K562 (cell line): ENCODE data around the gene REX1BD. TPM values are rescaled to one million over a fixed set of nuclear protein-coding genes. Genes with fewer than 3 reads are reported as not detected.

Source experiments
- ATAC-seq: fragments of 200-7000 bp; cut with Tn5 transposase; 3 replicates; pipeline ENCODE4 v1.9.1; 2020; ENCODE audit warnings: moderate library complexity
- BruUV-seq: library from RNA; stranded (reverse); fragments of 400-500 nt; replicated peaks from 2 replicates; lab custom pipeline; 2021; lab: Mats Ljungman, UMichigan
- CTCF ChIA-PET: fragments of 300-600 bp; formaldehyde crosslinking; extraction: SDS; loops from one replicate; lab custom pipeline; 2021; ENCODE audit warnings: low intra/inter-chr PET ratio; lab: Yijun Ruan, JAX
- POLR2A ChIA-PET: fragments of 300-600, 350-650 bp; sonication (Branson Sonifier 250); formaldehyde crosslinking; extraction: SDS; loops from one replicate; lab custom pipeline; 2021; ENCODE audit warnings: antibody characterized with exemption, inconsistent platforms; lab: Yijun Ruan, JAX
- DNase-seq, 4 experiments: peaks; one replicate each; pipeline versions ENCODE4 v3.0.0 to v3.0.0-alpha.2; 2011 to 2018; ENCODE audit warnings: low spot score in 3 of 4, mixed read lengths in 3 of 4; ENCODE audit errors: extremely low read depth in 1 of 4
- FAIRE-seq: peaks from 2 replicates; lab custom pipeline; 2011; peaks lifted over from hg19 to GRCh38; lab: Jason Lieb, UNC
- H2AFZ ChIP-seq: 2 replicates; pipeline ENCODE4 v1.6.0; 2011; ENCODE audit warnings: low read depth, low read length, control low read depth, inconsistent platforms
- H3K27ac ChIP-seq: fragments of 200-600 bp; 3 replicates; pipeline ENCODE4 v1.8.0; 2011; ENCODE audit warnings: low read depth, mild to moderate bottlenecking, control low read depth, inconsistent platforms, low read length, moderate library complexity, mixed read lengths; ENCODE audit errors: extremely low read depth
- H3K27me3 ChIP-seq, 2 experiments: fragments of 300-600 bp in 1 of 2; 2 replicates in 1 of 2; 3 replicates in 1 of 2; pipeline versions ENCODE4 v1.6.0 to v1.8.0; 2011; ENCODE audit warnings: inconsistent platforms in 2 of 2, low read length in 2 of 2, mild to moderate bottlenecking in 1 of 2, mixed read lengths in 1 of 2, moderate library complexity in 1 of 2; ENCODE audit not compliant: control insufficient read depth in 2 of 2, insufficient read depth in 2 of 2
- H3K36me3 ChIP-seq: fragments of 300-600 bp; 3 replicates; pipeline ENCODE4 v1.8.0; 2011; ENCODE audit warnings: mild to moderate bottlenecking, low read length, inconsistent platforms; ENCODE audit not compliant: control insufficient read depth, insufficient read depth
- H3K4me1 ChIP-seq, 2 experiments: fragments of 200-600 bp in 1 of 2; replicated peaks in 1 of 2; 2 replicates in 1 of 2; 3 replicates in 1 of 2; pipeline versions ENCODE4 v1.5.1 to v1.8.0; 2011; ENCODE audit warnings: inconsistent platforms in 2 of 2, low read length in 2 of 2, mild to moderate bottlenecking in 1 of 2, mixed read lengths in 1 of 2, moderate library complexity in 1 of 2; ENCODE audit not compliant: control insufficient read depth in 2 of 2, insufficient read depth in 2 of 2
- H3K4me2 ChIP-seq: 2 replicates; pipeline ENCODE4 v1.6.1; 2011; ENCODE audit warnings: low read length, control low read depth, inconsistent platforms, mixed read lengths; ENCODE audit not compliant: insufficient read depth
- H3K4me3 ChIP-seq: fragments of 200-600 bp; sonication (generic), shearing (Covaris generic); 2 replicates; pipeline ENCODE4 v1.5.1; 2016; ENCODE audit warnings: control low read depth, inconsistent platforms
- H3K79me2 ChIP-seq: fragments of 200-600 bp; 3 replicates; pipeline ENCODE4 v1.8.0; 2011; ENCODE audit warnings: low read length, inconsistent platforms; ENCODE audit not compliant: control insufficient read depth, insufficient read depth
- H3K9ac ChIP-seq, 2 experiments: 2 replicates each; pipeline versions ENCODE4 v1.6.0 to v1.6.1; 2011; ENCODE audit warnings: low read depth in 2 of 2, low read length in 2 of 2, control low read depth in 1 of 2, inconsistent platforms in 1 of 2, mild to moderate bottlenecking in 1 of 2, mixed read lengths in 1 of 2; ENCODE audit not compliant: insufficient read depth in 1 of 2
- H3K9me1 ChIP-seq: one replicate; pipeline ENCODE4 v1.6.0; 2011; ENCODE audit warnings: inconsistent platforms, mild to moderate bottlenecking, low read length, moderate library complexity; ENCODE audit not compliant: control insufficient read depth, insufficient read depth
- H3K9me3 ChIP-seq: replicated peaks from 2 replicates; pipeline ENCODE4 v1.5.1; 2011; ENCODE audit warnings: low read depth, low read length, inconsistent platforms; ENCODE audit not compliant: control insufficient read depth, insufficient read depth
- H4K20me1 ChIP-seq: replicated peaks from 2 replicates; pipeline ENCODE4 v1.6.1; 2011; ENCODE audit warnings: low read length, inconsistent platforms, mixed read lengths; ENCODE audit not compliant: control insufficient read depth, insufficient read depth
- BRF1 ChIP-seq: IDR thresholded peaks from 3 replicates; pipeline ENCODE4 v1.6.1; 2011; ENCODE audit warnings: borderline replicate concordance, mild to moderate bottlenecking; ENCODE audit not compliant: insufficient read length; ENCODE audit errors: extremely low read depth
- COPS2 ChIP-seq: fragments of 450-650 bp; conservative IDR thresholded peaks from 2 replicates; pipeline ENCODE4 v1.6.1; 2016; ENCODE audit warnings: mild to moderate bottlenecking, moderate library complexity
- ELF2 ChIP-seq: fragments of 250-450 bp; sonication (Bioruptor Pico); IDR thresholded peaks from 2 replicates; pipeline ENCODE4 v1.5.0; 2021; ENCODE audit warnings: mild to moderate bottlenecking
- FUS ChIP-seq: fragments of 200-400 bp; formaldehyde crosslinking; optimal IDR thresholded peaks from 2 replicates; pipeline ENCODE3; 2017; ENCODE audit warnings: low read depth, low read length
- HLTF ChIP-seq: fragments of 450-650 bp; IDR thresholded peaks from 2 replicates; pipeline ENCODE4 v1.6.1; 2016
- NCOA6 ChIP-seq: fragments of 450-650 bp; IDR thresholded peaks from 2 replicates; pipeline ENCODE4 v1.6.1; 2017; ENCODE audit warnings: mild to moderate bottlenecking
- PHB ChIP-seq: fragments of 250-450 bp; sonication (Bioruptor Pico); IDR thresholded peaks from 2 replicates; pipeline ENCODE4 v1.5.0; 2021
- PTBP1 ChIP-seq: fragments of 200-400 bp; formaldehyde crosslinking; IDR thresholded peaks from 2 replicates; pipeline ENCODE4 v1.6.1; 2017; ENCODE audit warnings: low read depth, low read length
- PTRF ChIP-seq: fragments of 450-650 bp; IDR thresholded peaks from 2 replicates; pipeline ENCODE4 v1.6.1; 2016; ENCODE audit warnings: mild to moderate bottlenecking, missing genetic modification characterization, missing compliant biosample characterization
- RBM15 ChIP-seq: fragments of 200-400 bp; formaldehyde crosslinking; IDR thresholded peaks from 2 replicates; pipeline ENCODE4 v1.6.1; 2018; ENCODE audit warnings: mild to moderate bottlenecking, low read length, moderate library complexity; ENCODE audit not compliant: insufficient read depth
- RBM39 ChIP-seq: fragments of 200-400 bp; formaldehyde crosslinking; optimal IDR thresholded peaks from 2 replicates; pipeline ENCODE3; 2018; ENCODE audit warnings: low read depth, low read length
- ZC3H4 ChIP-seq: sonication (generic); formaldehyde crosslinking; IDR thresholded peaks from 2 replicates; pipeline ENCODE4 v1.9.0; 2021; ENCODE audit warnings: missing genetic modification reagents, borderline replicate concordance
- WGBS: fragments of 100-300 bp; shearing (Covaris generic); methylation state at CpG from one replicate; pipeline ENCODE4 v1.1.6; 2016; ENCODE audit warnings: low coverage, mixed read lengths; ENCODE audit not compliant: insufficient coverage; ENCODE audit errors: missing lambda C conversion rate; 5-methylcytosine and 5-hydroxymethylcytosine counted together
- in situ Hi-C: fragments of 300-500 bp; cut with MboI; formaldehyde crosslinking; loops from 4 replicates; pipeline ENCODE4 v1.15.0; 2018; ENCODE audit warnings: inconsistent platforms, mixed read lengths
- intact Hi-C: fragments of 100-400 bp; cut with micrococcal nuclease; formaldehyde crosslinking; loops from 2 replicates; pipeline ENCODE4 v1.14.2; 2022
- polyA plus RNA-seq, 8 experiments: library from polyadenylated mRNA; depleted of rRNA in 4 of 8; stranded (reverse) in 5 of 8; unstranded in 3 of 8; fragments of >200 nt; fragmentation: Nextera tagmentation in 2 of 8; fragmentation: Illumina TruSeq in 1 of 8; extraction: Ambion mirVana in 2 of 8; extraction: Trizol in 1 of 8; gene quantifications; 2 replicates each; pipeline versions ENCODE4 v1.2.1 to v1.2.3, GENCODE V29; 2011 to 2014; ENCODE audit warnings: inconsistent platforms in 1 of 8, missing spikeins in 1 of 8
- total RNA-seq, 7 experiments: library from RNA; depleted of rRNA in 6 of 7; stranded (reverse); fragments of >200 nt in 6 of 7; fragmentation: Illumina TruSeq in 2 of 7; extraction: Trizol in 2 of 7; gene quantifications; 2 replicates each; pipeline versions ENCODE4 v1.2.1 to v1.2.3, GENCODE V29; 2011 to 2021; ENCODE audit warnings: low replicate concordance in 1 of 7
- TF ChIP-seq, protein P1 (sequence below): fragments of 450-650 bp; formaldehyde crosslinking; IDR thresholded peaks from 2 replicates; pipeline ENCODE4 v1.4.0; 2020; ENCODE audit warnings: mild to moderate bottlenecking, mixed read lengths
- TF ChIP-seq, protein P2 (sequence below): fragments of 450-650 bp; IDR thresholded peaks from 2 replicates; pipeline ENCODE4 v1.6.1; 2016; ENCODE audit warnings: low read depth, mild to moderate bottlenecking, moderate library complexity
- TF ChIP-seq, protein P3 (sequence below), 2 experiments: IDR thresholded peaks; 2 replicates each; pipeline ENCODE4 v1.6.1; 2012; ENCODE audit warnings: improper control_type of control experiment in 2 of 2, low read depth in 2 of 2, low read length in 2 of 2, borderline replicate concordance in 1 of 2

REX1BD gene
- total and polyA plus RNA-seq, 9 of the 15 experiments (the other 6 are each of a cell fraction or from before 2014, with no cell fraction given), result 1.9 to 136 (median 13.8) TPM

DNA sequence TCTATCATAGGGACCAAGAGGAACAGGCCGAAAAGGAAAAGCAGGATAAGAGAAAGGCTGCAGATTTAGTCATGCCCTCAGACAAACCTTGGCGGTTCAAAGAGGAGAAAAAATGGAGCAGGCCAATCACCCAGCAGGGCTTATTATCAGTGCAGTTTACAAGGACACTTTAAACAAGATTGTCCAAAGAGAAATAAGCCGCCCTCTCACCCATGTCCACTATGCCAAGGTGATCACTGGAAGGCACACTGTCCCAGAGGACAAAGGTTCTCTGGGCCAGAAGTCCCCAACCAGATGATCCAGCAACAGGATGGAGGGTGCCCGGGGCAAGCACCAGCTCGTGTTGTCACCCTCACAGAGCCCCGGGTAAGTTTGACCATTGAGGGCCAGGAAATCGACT lies 8.3 kb upstream of the REX1BD start:
- in situ Hi-C loops (no loop called here), intact Hi-C loops (no loop called here)
- Histone ChIP-seq H3K4me1 (no peaks in the 10 kb centered on the region; a peak in 1 of 5 replicates), H3K79me2 (no peaks in the 10 kb centered on the region), H3K9ac (no peak overlapping the region), H3K4me2 (no peak overlapping the region), H3K27ac (no peak overlapping the region), H3K4me3 (no peak overlapping the region), H3K9me1 (no peaks in the 10 kb centered on the region), H3K9me3 (no peaks in the 10 kb centered on the region), H2AFZ (no peak overlapping the region), H4K20me1 (no peaks in the 10 kb centered on the region), H3K36me3 (peaks cover 24% of the 10 kb centered on the region), H3K27me3 (no peaks in the 10 kb centered on the region)
- WGBS, result 36% methylated on average over 7 of the region's 7 CpGs
- BruUV-seq, result no TSS peak
- ChIA-PET POLR2A (interaction anchor here (0.8 to 3.5 kb wide), 3 partner anchors 8 to 16 kb away, joined by 3 to 29 read pairs (median 20); partner anchors contain the start of genes REX1BD and UBA52), CTCF (no interaction called here)
- no peak for FAIRE-seq
- DNase-seq, result no peak
- no peak for ATAC-seq
- TF ChIP-seq, protein P1, sequence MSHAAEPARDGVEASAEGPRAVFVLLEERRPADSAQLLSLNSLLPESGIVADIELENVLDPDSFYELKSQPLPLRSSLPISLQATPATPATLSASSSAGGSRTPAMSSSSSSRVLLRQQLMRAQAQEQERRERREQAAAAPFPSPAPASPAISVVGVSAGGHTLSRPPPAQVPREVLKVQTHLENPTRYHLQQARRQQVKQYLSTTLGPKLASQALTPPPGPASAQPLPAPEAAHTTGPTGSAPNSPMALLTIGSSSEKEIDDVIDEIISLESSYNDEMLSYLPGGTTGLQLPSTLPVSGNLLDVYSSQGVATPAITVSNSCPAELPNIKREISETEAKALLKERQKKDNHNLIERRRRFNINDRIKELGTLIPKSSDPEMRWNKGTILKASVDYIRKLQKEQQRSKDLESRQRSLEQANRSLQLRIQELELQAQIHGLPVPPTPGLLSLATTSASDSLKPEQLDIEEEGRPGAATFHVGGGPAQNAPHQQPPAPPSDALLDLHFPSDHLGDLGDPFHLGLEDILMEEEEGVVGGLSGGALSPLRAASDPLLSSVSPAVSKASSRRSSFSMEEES (CRISPR knock-in tag), result no peak
- TF ChIP-seq PTBP1, result no peak
- TF ChIP-seq RBM39, result no peak
- TF ChIP-seq COPS2, result no peak
- no peak for TF ChIP-seq NCOA6
- TF ChIP-seq ZC3H4 (CRISPR knock-in tag), result no peak
- TF ChIP-seq BRF1, result no peak
- TF ChIP-seq FUS, result no peak
- TF ChIP-seq RBM15, result no peak
- TF ChIP-seq ELF2 (CRISPR knock-in tag), result no peak
- TF ChIP-seq, protein P2, sequence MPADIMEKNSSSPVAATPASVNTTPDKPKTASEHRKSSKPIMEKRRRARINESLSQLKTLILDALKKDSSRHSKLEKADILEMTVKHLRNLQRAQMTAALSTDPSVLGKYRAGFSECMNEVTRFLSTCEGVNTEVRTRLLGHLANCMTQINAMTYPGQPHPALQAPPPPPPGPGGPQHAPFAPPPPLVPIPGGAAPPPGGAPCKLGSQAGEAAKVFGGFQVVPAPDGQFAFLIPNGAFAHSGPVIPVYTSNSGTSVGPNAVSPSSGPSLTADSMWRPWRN, result no peak
- TF ChIP-seq PTRF (tag), result no peak
- no peak for TF ChIP-seq PHB (CRISPR knock-in tag)
- TF ChIP-seq HLTF, result no peak
- TF ChIP-seq, protein P3, sequence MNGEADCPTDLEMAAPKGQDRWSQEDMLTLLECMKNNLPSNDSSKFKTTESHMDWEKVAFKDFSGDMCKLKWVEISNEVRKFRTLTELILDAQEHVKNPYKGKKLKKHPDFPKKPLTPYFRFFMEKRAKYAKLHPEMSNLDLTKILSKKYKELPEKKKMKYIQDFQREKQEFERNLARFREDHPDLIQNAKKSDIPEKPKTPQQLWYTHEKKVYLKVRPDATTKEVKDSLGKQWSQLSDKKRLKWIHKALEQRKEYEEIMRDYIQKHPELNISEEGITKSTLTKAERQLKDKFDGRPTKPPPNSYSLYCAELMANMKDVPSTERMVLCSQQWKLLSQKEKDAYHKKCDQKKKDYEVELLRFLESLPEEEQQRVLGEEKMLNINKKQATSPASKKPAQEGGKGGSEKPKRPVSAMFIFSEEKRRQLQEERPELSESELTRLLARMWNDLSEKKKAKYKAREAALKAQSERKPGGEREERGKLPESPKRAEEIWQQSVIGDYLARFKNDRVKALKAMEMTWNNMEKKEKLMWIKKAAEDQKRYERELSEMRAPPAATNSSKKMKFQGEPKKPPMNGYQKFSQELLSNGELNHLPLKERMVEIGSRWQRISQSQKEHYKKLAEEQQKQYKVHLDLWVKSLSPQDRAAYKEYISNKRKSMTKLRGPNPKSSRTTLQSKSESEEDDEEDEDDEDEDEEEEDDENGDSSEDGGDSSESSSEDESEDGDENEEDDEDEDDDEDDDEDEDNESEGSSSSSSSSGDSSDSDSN (IDR thresholded peaks at IDR 0.05; ENCODE audit: borderline replicate concordance in 1 of 2, low read depth in 2 of 2, low read length in 2 of 2), result no peak
